Measurements from ENCODE around the gene ACTG1. TPM values are rescaled to one million over a fixed set of nuclear protein-coding genes. Genes with fewer than 3 reads are reported as not detected.

ACTG1 gene
- total RNA-seq, 3 donors from 2014 or later, result 1,922 to 4,060 (median 3,184) TPM

DNA sequence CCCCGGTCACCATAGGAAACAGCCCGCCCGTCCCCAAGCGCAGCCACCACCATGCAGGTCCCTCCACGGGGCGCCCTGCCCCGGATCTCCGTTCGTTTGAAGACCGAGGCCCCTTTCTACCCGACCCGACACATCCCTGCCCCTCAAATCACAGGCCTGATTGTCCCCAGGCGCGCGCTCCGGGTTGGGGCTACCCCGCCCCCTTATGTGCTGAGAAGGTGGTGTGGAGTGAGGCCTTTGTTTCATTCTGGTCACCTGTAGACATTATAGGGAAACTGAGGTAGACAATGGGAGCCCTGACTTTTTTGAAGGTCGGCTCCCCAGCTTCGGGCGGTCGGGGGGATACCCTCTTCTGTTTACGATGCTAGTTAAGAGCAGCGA is 763 bp upstream of the ACTG1 start:
- H3K4me3 ChIP-seq, result peak overlapping the region; percentile 98
- intact Hi-C loops (cut with DNase I, micrococcal nuclease), result loop anchor here in 1 of 2 donors (10.0 kb wide), 1 partner anchor 119 kb away; the partner anchor contains the start of gene BAHCC1
- DNase-seq (peak; percentile 75 to 86 (median 85)), ATAC-seq (peak; percentile 25)
- H3K9me3 ChIP-seq, result no peaks in the 10 kb centered on the region
- no peaks in the 10 kb centered on the region for H3K36me3 ChIP-seq (ENCODE audit: low read depth)
- TF ChIP-seq, protein P1, sequence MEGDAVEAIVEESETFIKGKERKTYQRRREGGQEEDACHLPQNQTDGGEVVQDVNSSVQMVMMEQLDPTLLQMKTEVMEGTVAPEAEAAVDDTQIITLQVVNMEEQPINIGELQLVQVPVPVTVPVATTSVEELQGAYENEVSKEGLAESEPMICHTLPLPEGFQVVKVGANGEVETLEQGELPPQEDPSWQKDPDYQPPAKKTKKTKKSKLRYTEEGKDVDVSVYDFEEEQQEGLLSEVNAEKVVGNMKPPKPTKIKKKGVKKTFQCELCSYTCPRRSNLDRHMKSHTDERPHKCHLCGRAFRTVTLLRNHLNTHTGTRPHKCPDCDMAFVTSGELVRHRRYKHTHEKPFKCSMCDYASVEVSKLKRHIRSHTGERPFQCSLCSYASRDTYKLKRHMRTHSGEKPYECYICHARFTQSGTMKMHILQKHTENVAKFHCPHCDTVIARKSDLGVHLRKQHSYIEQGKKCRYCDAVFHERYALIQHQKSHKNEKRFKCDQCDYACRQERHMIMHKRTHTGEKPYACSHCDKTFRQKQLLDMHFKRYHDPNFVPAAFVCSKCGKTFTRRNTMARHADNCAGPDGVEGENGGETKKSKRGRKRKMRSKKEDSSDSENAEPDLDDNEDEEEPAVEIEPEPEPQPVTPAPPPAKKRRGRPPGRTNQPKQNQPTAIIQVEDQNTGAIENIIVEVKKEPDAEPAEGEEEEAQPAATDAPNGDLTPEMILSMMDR (IDR thresholded peaks at IDR 0.05), result no peak
- H3K4me1 ChIP-seq (ENCODE audit: low read depth), result peaks cover 31% of the 10 kb centered on the region

DNA sequence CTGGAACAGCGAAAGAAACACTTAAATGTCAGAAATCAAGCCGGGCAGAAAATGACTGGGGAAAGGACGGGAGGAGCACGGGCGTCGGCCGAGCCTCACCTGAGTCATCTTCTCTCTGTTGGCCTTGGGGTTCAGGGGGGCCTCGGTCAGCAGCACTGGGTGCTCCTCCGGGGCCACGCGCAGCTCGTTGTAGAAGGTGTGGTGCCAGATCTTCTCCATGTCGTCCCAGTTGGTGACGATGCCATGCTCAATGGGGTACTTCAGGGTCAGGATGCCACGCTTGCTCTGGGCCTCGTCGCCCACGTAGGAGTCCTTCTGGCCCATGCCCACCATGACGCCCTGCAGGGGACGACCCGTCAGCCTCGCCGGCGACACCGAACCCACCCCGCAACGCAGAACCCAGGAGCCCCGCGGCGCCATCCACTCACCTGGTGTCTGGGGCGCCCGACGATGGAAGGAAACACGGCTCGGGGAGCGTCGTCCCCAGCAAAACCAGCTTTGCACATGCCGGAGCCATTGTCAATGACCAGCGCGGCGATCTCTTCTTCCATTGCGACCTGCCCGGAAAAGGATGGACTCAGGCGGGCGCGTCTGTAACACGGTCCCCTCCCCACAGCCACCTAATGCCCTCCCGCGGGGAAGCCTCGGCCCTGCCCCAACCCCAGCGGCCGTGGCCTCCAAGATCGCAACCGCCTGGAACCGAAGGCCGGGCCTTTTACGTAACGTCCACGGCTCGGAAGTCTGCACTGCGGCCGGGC is 616 bp downstream of the ACTG1 start:
- TF ChIP-seq, protein P1 (IDR thresholded peaks at IDR 0.05), result no peak
- H3K4me1 ChIP-seq (ENCODE audit: low read depth), result peaks cover 28% of the 10 kb centered on the region
- DNase-seq, result peak; percentile 46 to 63 (median 63)
- no peaks in the 10 kb centered on the region for H3K36me3 ChIP-seq (ENCODE audit: low read depth)
- intact Hi-C loops (cut with DNase I, micrococcal nuclease), result loop anchor here in 1 of 2 donors (10.0 kb wide), 1 partner anchor 117 kb away; the partner anchor contains the start of gene BAHCC1
- peak overlapping the region; percentile 98 for H3K4me3 ChIP-seq
- no peaks in the 10 kb centered on the region for H3K9me3 ChIP-seq
- ATAC-seq, result no peak

DNA sequence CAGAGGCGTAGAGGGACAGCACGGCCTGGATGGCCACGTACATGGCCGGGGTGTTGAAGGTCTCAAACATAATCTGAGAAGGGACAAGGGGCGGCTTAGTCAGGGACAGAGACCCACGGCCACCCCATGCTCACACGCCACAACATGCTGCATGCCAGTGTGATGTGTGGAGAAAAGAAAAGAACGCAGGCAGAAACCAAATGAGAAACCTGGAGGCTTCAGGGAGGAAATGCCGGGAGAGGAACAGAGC is 1.1 kb downstream of the ACTG1 start:
- H3K4me1 ChIP-seq (ENCODE audit: low read depth), result peaks cover 24% of the 10 kb centered on the region
- no peak for DNase-seq

DNA sequence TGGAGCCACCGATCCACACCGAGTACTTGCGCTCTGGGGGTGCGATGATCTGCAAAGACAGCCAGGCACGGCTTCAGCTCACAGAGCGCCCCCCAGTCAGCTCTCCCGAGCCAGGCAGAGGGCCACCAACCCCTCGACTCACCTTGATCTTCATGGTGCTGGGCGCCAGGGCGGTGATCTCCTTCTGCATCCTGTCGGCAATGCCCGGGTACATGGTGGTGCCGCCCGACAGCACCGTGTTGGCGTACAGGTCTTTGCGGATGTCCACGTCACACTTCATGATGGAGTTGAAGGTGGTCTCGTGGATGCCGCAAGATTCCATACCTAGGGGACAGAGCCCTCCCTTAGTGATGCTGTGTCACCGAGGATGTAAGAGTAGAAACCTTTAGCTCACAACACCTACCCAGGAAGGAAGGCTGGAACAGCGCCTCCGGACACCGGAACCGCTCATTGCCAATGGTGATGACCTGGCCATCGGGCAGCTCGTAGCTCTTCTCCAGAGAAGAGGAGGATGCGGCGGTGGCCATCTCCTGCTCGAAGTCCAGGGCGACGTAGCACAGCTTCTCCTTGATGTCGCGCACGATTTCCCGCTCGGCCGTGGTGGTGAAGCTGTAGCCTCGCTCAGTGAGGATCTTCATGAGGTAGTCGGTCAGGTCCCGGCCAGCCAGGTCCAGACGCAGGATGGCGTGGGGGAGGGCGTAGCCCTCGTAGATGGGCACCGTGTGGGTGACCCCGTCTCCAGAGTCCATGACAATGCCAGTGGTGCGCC is 1.6 kb downstream of the ACTG1 start:
- H3K4me1 ChIP-seq (ENCODE audit: low read depth), result peaks cover 19% of the 10 kb centered on the region
- no peaks in the 10 kb centered on the region for H3K36me3 ChIP-seq (ENCODE audit: low read depth)
- peak overlapping the region; percentile 98 for H3K4me3 ChIP-seq
- peak; percentile 38 to 66 (median 60) for DNase-seq
- intact Hi-C loops (cut with DNase I, micrococcal nuclease), result loop anchor here in 1 of 2 donors (10.0 kb wide), 1 partner anchor 116 kb away; the partner anchor contains the start of gene BAHCC1
- ATAC-seq, result no peak
- TF ChIP-seq, protein P1 (IDR thresholded peaks at IDR 0.05), result no peak
- H3K9me3 ChIP-seq, result no peaks in the 10 kb centered on the region

More for the DNA sequence above, 1.1 kb downstream of the ACTG1 start:
- peak overlapping the region; percentile 98 for H3K4me3 ChIP-seq
- no peaks in the 10 kb centered on the region for H3K36me3 ChIP-seq (ENCODE audit: low read depth)
- TF ChIP-seq, protein P1 (IDR thresholded peaks at IDR 0.05), result no peak
- H3K9me3 ChIP-seq, result no peaks in the 10 kb centered on the region
- no peak for ATAC-seq
- intact Hi-C loops (cut with DNase I, micrococcal nuclease), result loop anchor here in 1 of 2 donors (10.0 kb wide), 1 partner anchor 117 kb away; the partner anchor contains the start of gene BAHCC1

DNA sequence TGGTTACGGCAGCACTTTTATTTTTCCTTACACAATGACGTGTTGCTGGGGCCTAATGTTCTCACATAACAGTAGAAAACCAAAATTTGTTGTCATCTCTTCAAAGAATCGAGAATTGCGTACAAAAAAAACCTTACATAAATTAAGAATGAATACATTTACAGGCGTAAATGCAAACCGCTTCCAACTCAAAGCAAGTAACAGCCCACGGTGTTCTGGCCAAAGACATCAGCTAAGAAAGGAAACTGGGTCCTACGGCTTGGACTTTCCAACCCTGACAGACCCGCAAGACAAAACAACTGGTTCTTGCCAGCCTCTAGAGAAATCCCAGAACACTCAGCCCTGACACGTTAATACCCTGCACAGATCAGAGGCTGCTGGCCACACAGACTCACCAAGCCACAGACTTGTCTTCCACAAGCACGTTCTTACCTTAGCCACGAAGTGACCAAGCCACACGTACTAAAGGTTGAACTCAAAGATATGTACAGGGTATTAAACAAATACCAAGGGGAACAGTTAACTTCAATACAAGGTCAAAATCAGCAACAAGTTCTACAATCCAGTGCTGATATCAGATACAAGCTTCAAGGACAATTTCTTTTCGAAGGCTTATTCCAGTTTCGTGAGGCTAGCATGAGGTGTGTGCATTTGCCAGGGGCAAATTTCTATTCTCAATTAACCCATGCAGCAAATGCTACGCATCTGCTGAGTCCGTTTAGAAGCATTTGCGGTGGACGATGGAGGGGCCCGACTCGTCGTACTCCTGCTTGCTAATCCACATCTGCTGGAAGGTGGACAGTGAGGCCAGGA is 2.4 kb downstream of the ACTG1 start:
- TF ChIP-seq, protein P1 (IDR thresholded peaks at IDR 0.05), result no peak
- no peaks in the 10 kb centered on the region for H3K36me3 ChIP-seq (ENCODE audit: low read depth)
- intact Hi-C loops (cut with DNase I, micrococcal nuclease), result loop anchor here in 1 of 2 donors (10.0 kb wide), 1 partner anchor 115 kb away; the partner anchor contains the start of gene BAHCC1
- no peaks in the 10 kb centered on the region for H3K9me3 ChIP-seq
- no peak for ATAC-seq
- peak in 1 of 3 donors; percentile 34 for DNase-seq
- peaks cover 12% of the 10 kb centered on the region for H3K4me1 ChIP-seq (ENCODE audit: low read depth)
- H3K4me3 ChIP-seq, result peak overlapping the region; percentile 98
